PC-3 (cell line): ENCODE measurements around the gene NAV2.

Experiments used
- CTCF ChIP-seq: fragments of 300-600 bp; sonication (generic); conservative IDR thresholded peaks from 2 replicates; pipeline ENCODE4 v1.5.1; 2017; ENCODE audit warnings: antibody characterized with exemption, low read depth, mild to moderate bottlenecking, low read length
- EZH2phosphoT487 ChIP-seq: fragments of 300-600 bp; sonication (generic); IDR thresholded peaks from 2 replicates; pipeline ENCODE4 v1.6.1; 2018; ENCODE audit warnings: mild to moderate bottlenecking, antibody characterized with exemption, low read length, borderline replicate concordance

GRCh38 chr11:19746086-19746485 is 33.4 kb downstream of the NAV2 start:
- no peak for TF ChIP-seq EZH2phosphoT487
- no peak for TF ChIP-seq CTCF
